NK-92 (cell line): ENCODE measurements around the gene CREG2.
"Not testable (repeated sequence)": the region's sequence is repeated elsewhere in the genome, so short reads cannot be mapped to it uniquely, and the experiment has no call there.

Experiments used
- DNase-seq: peaks from one replicate; lab custom pipeline; 2025; ENCODE audit not compliant: unreplicated experiment; lab: John Stamatoyannopoulos, UW

The CREG2 gene

DNA sequence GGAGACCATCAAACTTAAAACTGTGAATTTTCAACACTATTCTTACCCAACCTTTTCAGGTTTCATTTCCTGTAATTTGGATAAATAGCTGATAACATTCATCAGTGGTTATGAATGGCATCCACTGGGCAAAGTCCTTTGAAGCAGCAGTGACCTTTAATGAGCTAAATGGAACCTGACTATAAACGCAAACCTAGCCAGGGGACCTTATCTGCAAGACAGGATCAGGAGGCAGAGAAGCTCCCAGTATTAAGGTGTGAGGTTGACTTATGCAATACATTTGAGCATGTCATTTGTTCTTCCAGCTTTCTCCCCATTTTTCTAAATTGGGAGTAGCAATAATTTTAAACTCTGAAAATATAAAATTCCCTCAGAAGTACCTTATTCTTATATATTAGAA lies 38.4 kb downstream of the CREG2 start:
- no peak for DNase-seq

DNA sequence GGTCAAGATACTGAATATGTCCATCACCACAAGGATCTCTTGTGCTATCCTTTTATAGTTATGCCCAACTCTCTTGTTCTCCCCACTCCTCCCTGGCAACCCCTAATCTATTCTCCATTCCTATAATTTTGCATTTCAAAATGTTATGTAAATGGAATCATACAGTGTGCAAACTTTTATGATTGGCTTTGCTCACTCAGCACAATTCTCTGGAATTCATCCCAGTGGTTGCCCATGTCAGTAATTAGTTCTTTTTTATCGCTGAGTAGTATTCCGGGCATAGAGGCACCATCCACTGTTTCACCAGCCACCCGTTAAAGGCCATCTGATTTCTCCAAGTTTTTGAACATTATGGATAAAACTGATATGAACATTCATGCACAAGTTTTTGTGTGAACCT lies 40.4 kb downstream of the CREG2 start:
- no peak for DNase-seq

GRCh38 chr2:101344137-101344536 lies 43.2 kb downstream of the CREG2 start:
- no peak for DNase-seq

GRCh38 chr2:101342625-101343008 lies 44.7 kb downstream of the CREG2 start:
- no peak for DNase-seq

GRCh38 chr2:101341901-101342624 lies 45.2 kb downstream of the CREG2 start:
- no peak for DNase-seq

DNA sequence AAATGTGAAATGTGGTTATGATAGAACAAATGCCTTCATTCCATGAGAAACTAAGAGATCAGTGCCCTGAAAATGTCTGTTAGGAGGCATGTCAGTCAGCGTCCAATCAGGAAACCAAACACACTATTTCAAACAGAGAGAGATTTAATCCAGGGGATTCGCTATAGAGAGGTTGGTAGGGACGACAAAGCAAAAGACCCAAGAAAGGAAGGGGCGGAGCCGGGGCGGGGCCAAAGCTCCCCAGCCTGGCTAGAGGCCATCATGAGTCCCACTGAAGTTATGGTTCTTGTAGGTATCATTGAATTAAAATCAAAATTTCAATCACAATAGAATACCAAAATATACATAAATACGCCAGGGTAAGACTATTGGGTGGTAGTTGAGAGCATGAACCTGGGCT lies 45.9 kb downstream of the CREG2 start:
- no peak for DNase-seq

DNA sequence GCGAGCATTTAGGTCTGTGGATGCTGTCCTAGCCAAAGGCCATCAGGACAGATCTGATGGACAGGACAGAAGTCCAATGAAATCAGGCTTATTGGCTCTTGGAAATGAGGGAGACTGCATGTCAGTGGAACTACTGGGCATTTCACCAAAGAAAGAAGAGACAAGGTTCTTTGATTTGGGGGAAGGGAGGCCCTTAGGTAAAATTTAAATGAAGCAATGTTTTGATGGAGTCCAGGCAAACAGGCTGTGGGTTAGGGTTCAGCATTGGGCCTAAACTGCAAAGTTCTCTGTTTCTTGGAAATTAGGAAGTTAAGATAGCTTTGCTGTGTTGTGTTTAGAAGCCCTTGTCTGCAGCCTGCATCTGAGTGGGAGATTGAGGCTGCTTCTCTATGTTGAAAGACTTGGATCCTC lies 47.2 kb downstream of the CREG2 start:
- DNase-seq = no peak

- DNase-seq = no peak
Measured at GRCh38 chr2:101339266-101339880, 47.9 kb downstream of the CREG2 start.

- DNase-seq = no peak
Measured at GRCh38 chr2:101337877-101338276, 49.4 kb downstream of the CREG2 start.

DNA sequence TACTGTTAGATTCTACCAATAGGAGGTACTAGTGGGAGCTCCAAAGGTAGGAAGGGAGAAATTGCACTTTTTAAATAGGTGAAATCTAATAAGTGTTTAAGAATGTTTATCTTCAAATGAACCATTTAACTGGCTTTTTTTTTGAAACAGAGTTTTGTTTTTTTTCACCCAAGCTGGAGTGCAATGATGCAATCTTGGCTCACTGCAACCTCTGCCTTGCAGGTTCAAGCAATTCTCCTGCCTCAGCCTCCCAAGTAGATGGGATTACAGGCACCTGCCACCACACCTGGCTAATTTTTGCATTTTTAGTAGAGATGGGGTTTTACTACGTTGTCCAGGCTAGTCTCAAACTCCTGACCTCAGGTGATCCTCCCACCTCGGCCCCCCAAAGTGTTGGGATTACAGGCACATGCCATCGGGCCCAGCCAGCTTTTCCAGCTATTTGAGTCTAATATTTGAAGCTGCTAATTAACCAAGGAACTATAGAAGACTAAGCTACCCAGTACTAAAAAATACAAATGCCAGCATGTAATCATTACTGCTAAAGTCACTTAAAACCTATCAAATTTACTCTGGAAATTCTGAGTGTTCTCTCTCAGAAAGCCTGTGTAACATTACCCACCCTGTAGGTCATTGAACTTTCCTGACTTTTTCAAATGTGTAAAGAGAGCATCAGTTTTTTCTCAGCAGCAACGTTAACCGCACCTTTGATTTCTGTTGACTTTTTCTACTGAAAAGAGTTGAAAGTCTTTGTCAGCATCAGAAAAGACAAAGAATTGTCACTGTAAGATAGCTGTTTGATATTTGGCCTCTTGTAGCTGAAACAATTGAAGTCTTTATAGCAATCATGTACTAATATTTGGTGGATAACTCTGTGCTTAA lies 54.2 kb downstream of the CREG2 start:
- DNase-seq = no peak

DNA sequence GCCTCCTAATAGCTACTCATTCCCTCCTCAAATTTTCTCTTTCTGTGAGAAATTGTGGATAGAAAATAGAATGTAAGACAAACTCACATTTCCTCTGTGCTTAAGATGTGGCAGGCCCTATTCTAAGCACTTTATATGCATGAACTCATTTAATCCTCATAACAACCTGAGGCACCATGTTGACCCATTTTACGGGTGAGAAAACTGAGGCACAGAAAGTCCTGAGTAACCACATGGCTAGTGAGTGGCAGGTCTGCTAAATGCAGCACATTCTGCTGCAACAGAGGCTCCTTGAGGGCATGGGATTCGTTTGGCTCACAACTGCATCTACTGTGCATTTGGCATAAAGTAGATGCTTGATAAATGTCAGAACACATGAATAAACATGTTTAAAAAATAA lies 56.1 kb downstream of the CREG2 start:
- DNase-seq = no peak

DNA sequence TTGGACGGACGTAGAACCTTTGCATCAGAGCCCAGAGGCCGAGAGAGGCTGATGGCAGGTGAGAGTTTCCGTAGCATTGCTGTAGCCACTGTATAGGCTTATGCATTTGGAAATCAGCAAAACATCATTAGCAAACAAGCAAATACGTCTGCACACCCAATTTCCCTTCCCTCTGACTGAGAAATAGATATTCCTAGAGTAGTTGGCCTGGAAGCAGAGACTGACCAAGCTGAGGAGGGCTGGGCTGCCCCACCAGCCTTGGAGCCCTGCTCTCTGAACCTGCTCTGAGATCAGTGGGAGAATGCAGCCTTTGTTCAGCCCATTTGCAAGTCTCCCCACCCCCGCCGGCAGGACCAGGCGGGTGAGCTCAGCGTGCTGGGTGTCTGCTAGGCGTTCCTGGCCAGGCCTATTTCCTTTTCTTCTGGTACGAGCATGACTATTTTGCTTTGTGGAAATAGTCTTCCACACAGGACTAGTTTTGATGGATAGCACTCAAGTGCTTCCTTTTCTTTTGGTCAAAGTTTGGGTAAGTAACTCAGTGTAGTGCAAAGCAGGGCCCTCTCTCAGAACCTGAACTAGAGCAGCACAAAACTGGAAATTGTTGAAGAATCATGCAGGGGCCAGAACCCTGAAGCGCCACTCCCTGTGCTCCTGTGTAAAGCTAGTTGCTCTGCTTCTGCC lies 56.9 kb downstream of the CREG2 start:
- no peak for DNase-seq

GRCh38 chr2:101329026-101329425 lies 58.3 kb downstream of the CREG2 start:
- no peak for DNase-seq

GRCh38 chr2:101328474-101329007 lies 58.8 kb downstream of the CREG2 start:
- DNase-seq = no peak

DNA sequence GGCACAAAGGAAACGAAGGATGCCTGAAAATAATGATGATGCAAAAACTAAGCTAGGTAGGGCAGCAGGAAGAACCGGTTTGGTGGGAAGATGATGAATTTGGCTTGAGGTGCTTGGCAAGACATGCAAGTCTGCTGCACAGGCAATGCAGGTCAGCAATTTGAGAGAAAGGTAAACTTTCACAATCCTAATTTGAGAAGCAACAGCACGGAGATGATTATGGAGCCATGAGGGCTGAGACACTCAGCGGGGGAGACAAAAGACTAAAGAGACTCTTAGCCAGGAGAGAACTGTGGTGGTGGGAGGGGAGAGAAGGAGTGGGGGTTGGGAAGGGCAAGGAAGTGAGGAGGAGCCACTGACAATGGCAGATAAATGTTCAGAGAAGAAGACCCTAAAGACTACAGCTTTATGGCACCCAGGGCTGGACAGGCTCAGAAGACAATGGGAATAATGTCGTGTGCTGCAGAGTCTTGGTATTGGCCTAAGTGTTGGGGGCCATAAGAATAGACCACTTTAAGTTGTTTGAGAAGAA lies 59.4 kb downstream of the CREG2 start:
- no peak for DNase-seq

DNA sequence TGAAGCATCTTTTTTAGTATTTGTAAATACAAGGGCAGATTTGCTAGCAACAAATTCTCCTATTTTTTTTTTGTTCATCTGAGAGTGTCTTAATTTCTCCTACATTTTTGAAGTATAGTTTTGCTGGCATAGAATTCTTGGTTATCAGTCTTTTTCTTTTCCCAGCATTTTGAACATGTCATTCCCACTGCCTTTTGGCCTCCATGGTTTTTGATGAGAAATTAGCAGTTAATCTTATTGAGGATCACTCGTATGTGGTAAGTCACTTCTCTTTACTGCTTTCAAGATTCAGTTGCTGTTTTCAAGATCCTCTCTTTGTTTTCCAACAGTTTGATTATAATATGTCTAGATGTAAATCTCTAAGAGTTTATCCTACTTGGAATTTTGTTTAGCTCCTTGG lies 61.9 kb downstream of the CREG2 start:
- DNase-seq = no peak

GRCh38 chr2:101316568-101316967 lies 70.7 kb downstream of the CREG2 start:
- DNase-seq = not testable (repeated sequence)

- no peak for DNase-seq
Measured at GRCh38 chr2:101311696-101312017, 75.6 kb downstream of the CREG2 start.

DNA sequence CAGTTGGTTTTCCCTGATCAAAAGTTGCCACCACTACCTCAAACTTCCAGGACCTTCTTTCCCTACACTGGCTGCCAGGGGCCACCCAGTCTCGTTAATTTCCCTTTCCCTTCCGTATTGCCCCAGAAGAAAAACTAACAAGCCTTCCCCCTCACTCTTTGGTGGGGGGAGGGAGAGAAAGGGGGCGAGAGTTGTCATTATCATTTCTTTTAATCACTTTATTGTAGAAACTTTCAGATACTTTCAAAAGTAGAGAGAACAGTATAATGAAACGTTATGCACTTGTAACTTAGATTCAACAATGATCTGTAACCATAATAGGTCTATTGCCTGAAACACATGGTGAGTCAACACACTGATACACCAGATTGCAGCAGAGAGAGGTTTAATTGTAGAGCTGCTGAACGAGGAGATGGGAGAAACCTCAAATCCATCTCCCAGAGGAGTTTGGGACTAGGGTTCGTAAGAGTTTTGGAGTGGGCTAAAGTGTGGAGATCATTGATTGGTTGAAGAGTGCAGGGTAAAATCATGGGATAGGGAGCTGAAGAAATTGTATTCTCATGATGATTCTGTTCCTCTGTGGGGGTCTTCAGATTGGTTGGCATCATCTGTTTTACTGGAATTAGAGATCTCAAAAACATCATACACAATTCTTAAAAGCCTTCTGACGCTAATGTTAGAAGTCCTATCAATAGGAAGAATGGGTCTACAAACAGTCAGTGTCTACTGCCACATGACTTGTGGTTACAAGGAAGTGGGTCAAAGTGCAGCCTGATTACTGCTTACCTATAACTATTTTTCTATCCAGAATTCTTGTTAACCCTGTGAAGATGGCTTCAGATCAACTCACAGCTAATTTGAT lies 76.2 kb downstream of the CREG2 start:
- DNase-seq = no peak
